ENCODE results near the gene SET. TPM values are rescaled to one million over a fixed set of nuclear protein-coding genes. Genes with fewer than 3 reads are reported as not detected.

The SET gene, protein sequence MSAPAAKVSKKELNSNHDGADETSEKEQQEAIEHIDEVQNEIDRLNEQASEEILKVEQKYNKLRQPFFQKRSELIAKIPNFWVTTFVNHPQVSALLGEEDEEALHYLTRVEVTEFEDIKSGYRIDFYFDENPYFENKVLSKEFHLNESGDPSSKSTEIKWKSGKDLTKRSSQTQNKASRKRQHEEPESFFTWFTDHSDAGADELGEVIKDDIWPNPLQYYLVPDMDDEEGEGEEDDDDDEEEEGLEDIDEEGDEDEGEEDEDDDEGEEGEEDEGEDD
- total RNA-seq: 559 and 567 TPM in 2 replicates

DNA sequence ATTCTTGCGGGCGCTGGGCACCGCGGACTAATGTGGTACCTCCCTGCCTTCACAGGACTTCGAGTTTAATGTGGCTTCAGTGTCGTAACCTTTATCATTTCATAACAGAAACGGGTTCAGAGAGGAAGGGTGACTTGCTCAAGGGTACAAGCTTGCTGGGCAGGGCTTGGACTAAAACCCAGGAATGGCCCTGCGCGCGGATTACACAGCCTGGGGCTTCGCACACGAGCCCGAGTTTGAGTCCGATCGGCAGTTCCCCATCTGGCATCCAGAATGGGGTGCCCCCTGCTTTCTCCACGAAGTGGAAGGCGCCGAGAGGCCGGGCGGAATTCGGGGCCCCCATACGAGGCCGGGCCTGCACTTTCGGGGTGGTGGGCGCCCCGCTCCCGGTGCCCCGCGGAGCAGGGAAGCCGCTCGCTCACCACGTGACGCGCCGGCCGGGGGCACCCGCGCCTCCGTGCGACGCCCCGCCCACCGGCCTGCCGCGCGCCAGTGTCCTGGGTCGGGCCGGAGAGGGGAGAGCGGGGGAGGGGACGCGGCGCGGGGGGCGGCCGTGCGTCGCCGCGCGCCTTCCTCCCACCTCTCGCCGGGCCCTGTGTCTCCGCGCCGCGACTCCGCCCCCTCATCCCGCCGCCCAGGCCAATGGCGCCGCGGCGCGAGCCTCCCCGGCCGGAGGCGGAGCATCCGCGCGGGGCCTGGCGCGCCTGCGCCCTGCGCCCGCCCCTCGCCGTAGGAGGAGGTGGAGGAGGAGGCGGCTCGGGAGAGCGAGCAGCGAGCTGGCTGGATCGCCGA lies at the start of gene SET:
Gene SET, plus strand, starts transcription at position 722 of the 792 bp plus-strand sequence. CDS start 361 bp downstream, outside the sequence.

DNA sequence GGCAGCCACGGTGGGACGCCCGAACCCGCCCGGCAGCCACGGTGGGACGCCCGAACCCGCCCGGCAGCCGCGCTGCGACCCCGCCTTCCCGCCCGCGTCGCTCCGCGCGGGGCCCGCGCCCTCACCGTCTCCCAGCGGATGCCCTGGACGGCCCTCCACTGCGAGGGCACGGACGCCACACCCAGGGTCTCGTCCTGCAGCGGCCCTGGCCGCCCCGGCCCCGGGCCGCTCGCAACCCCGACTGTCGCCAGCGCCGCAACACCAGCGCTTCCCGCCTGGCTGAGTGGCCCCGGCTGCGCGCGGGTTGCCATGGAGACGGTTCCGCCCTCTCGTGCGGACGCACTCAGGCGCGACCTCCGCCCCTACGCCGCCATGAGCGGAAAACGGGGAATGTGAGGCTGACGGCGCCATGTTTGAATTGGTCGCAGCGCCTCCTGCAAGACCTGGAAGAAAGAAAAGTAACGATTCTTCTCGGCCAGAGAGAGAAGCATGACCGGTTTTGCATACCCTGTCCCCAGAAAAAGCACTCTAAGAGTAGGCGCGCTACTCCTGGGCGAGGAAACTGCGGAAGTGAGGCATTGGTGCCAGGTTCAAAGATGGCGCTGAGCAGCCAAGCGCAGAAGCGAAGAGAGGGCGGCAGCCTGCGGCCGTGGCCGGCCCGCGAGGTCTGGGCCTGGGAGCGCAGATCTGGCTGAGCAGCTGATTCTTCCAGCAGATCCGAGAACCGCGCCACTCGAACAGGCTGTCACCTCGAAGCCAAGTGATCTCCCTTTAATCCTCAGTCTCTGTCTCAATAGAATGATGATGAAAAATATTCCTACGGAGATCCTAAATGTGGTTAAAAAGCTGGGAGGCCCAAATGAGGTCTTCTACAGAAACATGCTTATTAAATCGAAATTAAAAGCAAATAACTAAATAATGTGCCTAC lies 32.3 kb upstream of the SET start, which contains the start of gene DYNC2I2:
Gene DYNC2I2, minus strand, starts transcription at position 432 of the 928 bp plus-strand sequence. Its CDS starts 121 bp downstream, at position 311.

DNA sequence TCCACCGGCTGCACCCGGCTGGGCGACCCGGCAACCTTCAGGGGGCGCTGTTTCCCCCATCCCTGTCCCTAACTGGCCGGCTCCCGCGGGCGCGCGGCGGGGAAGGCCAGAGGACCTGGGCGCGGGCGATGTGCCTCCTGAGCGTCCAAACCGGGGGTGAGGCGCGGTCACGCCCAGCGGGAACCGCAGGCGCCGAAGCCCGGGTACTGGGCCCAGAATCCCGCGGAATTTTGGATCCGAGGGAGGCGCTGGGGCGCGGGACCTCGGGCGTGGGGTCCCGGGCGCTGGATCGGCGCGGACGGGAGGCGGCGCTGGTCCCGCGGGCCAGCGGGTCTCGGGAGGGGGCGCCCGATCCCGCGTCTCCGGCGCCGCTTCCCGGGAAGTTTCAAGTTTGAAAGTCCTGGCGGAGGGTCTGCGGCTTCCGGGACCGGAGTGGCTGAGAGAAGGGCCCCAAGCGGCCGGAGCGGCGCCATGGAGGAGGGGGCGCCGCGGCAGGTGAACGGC lies 13.5 kb downstream of the SET start, which contains the start of gene PKN3:
Gene PKN3, plus strand, starts transcription at position 59 of the 504 bp plus-strand sequence. Its CDS starts 413 bp downstream, at position 472.

DNA sequence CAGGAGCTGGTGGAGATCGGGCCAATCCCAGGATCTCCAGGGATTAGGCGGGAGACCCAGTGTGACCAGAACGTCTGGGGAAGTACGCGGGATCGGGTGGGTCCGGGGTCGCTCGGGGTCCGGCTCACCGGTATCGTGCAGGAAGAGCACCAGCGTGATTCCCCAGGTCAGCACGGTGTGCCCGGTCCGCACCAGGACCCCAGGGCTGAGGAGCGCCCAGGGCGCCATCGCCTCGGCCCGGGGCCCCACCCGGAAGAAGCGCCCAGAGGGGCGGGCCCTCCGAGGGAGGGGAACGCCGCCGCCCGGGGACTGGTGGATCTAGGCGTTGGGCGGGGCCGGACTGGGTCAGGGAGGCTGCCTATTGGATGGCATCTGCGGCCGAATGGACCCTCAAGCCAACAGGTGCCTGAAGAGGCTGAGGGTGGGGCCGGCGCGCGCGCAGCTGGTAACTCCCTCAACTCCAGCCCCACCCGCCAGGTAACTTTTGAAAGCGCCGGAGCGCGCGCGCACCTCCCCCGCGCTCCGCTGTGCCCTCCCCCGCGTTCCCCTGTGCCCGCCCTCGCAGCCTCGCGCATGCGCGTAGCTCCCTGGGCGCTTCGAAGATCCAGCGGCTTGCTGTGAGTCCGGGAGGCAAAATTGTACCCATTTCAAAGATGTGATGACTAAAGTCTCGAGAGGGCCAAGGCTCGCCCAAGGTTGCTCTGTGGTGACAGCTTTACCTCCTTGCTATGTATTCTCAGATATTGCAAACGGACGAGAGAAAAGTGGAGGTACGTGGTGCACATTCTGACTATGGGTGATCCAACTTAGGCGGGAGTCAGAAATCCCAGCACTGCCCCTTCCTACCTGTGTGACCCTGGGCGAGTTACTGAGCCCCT lies 35.1 kb downstream of the SET start, which contains the start of gene ZDHHC12:
Gene ZDHHC12, minus strand, starts transcription at position 262 of the 878 bp plus-strand sequence. Its CDS starts 34 bp downstream, at position 228.

Other genes starting within 250 kb of the SET start
- 30.0 and 39.2 TPM in 2 replicates for gene ODF2, start 233.2 kb upstream of the SET start, total RNA-seq
- gene GLE1, start 184.5 kb upstream of the SET start, total RNA-seq: 16.6 and 20.1 TPM in 2 replicates
- gene SPTAN1, start 136.6 kb upstream of the SET start, total RNA-seq: 321 and 365 TPM in 2 replicates
- 23.5 and 25.1 TPM in 2 replicates for gene DYNC2I2, start 32.4 kb upstream of the SET start, total RNA-seq
- 0.55 and 0.85 TPM in 2 replicates for gene PKN3, start 13.3 kb downstream of the SET start, total RNA-seq
- 25.1 and 30.2 TPM in 2 replicates for gene ZDHHC12, start 34.9 kb downstream of the SET start, total RNA-seq
- 15.5 and 20.5 TPM in 2 replicates for gene ZER1, start 82.7 kb downstream of the SET start, total RNA-seq
- 6.8 and 10.2 TPM in 2 replicates for gene TBC1D13, start 98.0 kb downstream of the SET start, total RNA-seq
- 15.4 and 17.8 TPM in 2 replicates for gene ENDOG, start 129.3 kb downstream of the SET start, total RNA-seq
- 7.0 and 12.3 TPM in 2 replicates for gene SPOUT1, start 140.6 kb downstream of the SET start, total RNA-seq
- 5.3 and 5.9 TPM in 2 replicates for gene KYAT1, start 192.7 kb downstream of the SET start, total RNA-seq
- 19.9 and 30.4 TPM in 2 replicates for gene LRRC8A, start 192.9 kb downstream of the SET start, total RNA-seq
- 6.4 and 7.6 TPM in 2 replicates for gene PHYHD1, start 231.8 kb downstream of the SET start, total RNA-seq

Measured in smooth muscle cell of bladder (primary cell).